Fibroblast of lung (primary cell): ENCODE measurements around the gene MDFIC. TPM values are rescaled to one million over a fixed set of nuclear protein-coding genes. Genes with fewer than 3 reads are reported as not detected.

Experiments used
- DNase-seq, 2 donors: peaks; one replicate each; pipeline versions ENCODE4 v3.0.0 to v3.0.0-alpha.2; 2010; ENCODE audit warnings: low read depth in 2 of 2
- H2AFZ ChIP-seq: 2 replicates; pipeline ENCODE4 v1.5.1; 2012; ENCODE audit warnings: low read length, control low read depth, inconsistent platforms
- H3K27ac ChIP-seq: 2 replicates; pipeline ENCODE4 v1.5.1; 2011; ENCODE audit warnings: low read length, control low read depth; ENCODE audit not compliant: insufficient read depth
- H3K27me3 ChIP-seq: 2 replicates; pipeline ENCODE4 v1.5.1; 2011; ENCODE audit warnings: mild to moderate bottlenecking, low read length; ENCODE audit not compliant: control insufficient read depth, insufficient read depth
- H3K36me3 ChIP-seq: 2 replicates; pipeline ENCODE4 v1.5.1; 2011; ENCODE audit warnings: low read length; ENCODE audit not compliant: control insufficient read depth, insufficient read depth
- H3K4me1 ChIP-seq: 2 replicates; pipeline ENCODE4 v1.5.1; 2011; ENCODE audit warnings: low read length; ENCODE audit not compliant: control insufficient read depth, insufficient read depth; ENCODE audit errors: extremely low read depth
- H3K4me2 ChIP-seq: 2 replicates; pipeline ENCODE4 v1.5.1; 2011; ENCODE audit warnings: low read length, control low read depth; ENCODE audit not compliant: insufficient read depth; ENCODE audit errors: extremely low read depth
- H3K4me3 ChIP-seq, 4 experiments: fragments of 200-600 bp in 1 of 4; sonication (generic) in 1 of 4; replicated peaks in 1 of 4; 2 replicates each; pipeline ENCODE4 v1.5.1; 2011 to 2016; ENCODE audit warnings: low read length in 4 of 4, low read depth in 3 of 4, mild to moderate bottlenecking in 3 of 4, control low read depth in 2 of 4, inconsistent platforms in 1 of 4, mixed read lengths in 1 of 4; ENCODE audit not compliant: insufficient read depth in 1 of 4; ENCODE audit errors: control extremely low read depth in 1 of 4
- H3K79me2 ChIP-seq: 2 replicates; pipeline ENCODE4 v1.5.1; 2012; ENCODE audit warnings: mild to moderate bottlenecking, low read length, inconsistent platforms; ENCODE audit not compliant: control insufficient read depth, insufficient read depth
- H3K9ac ChIP-seq: 2 replicates; pipeline ENCODE4 v1.5.1; 2011; ENCODE audit warnings: mild to moderate bottlenecking, low read length, control low read depth; ENCODE audit not compliant: insufficient read depth
- H3K9me3 ChIP-seq: 2 replicates; pipeline ENCODE4 v1.5.1; 2012; ENCODE audit warnings: low read depth, low read length; ENCODE audit not compliant: control insufficient read depth, insufficient read depth
- H4K20me1 ChIP-seq: 2 replicates; pipeline ENCODE4 v1.5.1; 2011; ENCODE audit warnings: low read length; ENCODE audit not compliant: control insufficient read depth, insufficient read depth; ENCODE audit errors: extremely low read depth
- CTCF ChIP-seq, 2 donors: IDR thresholded peaks in 1 of 2; conservative IDR thresholded peaks in 1 of 2; 1 replicate in 1 of 2; 2 replicates in 1 of 2; pipeline ENCODE4 v1.5.1; 2011 to 2012; ENCODE audit warnings: low read length in 2 of 2, control low read depth in 1 of 2, inconsistent platforms in 1 of 2, low read depth in 1 of 2, mild to moderate bottlenecking in 1 of 2
- EZH2 ChIP-seq: IDR thresholded peaks from 2 replicates; pipeline ENCODE4 v1.5.1; 2012; ENCODE audit warnings: low read length, control low read depth, mild to moderate bottlenecking; ENCODE audit errors: missing control alignments
- polyA plus RNA-seq, 2 donors: library from polyadenylated mRNA; depleted of rRNA in 1 of 2; stranded (reverse) in 1 of 2; unstranded in 1 of 2; fragments of >200 nt; gene quantifications; 2 replicates each; pipeline ENCODE4 v1.2.1, GENCODE V29; 2011 to 2012; ENCODE audit warnings: missing spikeins in 1 of 2
- total RNA-seq: library from RNA; depleted of rRNA; stranded (reverse); fragments of >200 nt; gene quantifications from 2 replicates; pipeline ENCODE4 v1.2.1, GENCODE V29; 2014

Gene MDFIC
- total and polyA plus RNA-seq, 2 donors (not counting 1 experiment from before 2014, with no cell fraction given), result 38.7 to 67.4 TPM

GRCh38 chr7:114972567-114972966 is 50.7 kb downstream of the MDFIC start:
- no peak for TF ChIP-seq EZH2
- H3K4me1 ChIP-seq, result peaks cover 9% of the 10 kb centered on the region
- no peak overlapping the region for H3K27ac ChIP-seq
- H3K9ac ChIP-seq, result no peak overlapping the region
- no peaks in the 10 kb centered on the region for H3K27me3 ChIP-seq
- no peak overlapping the region for H2AFZ ChIP-seq
- H3K79me2 ChIP-seq, result peaks cover 32% of the 10 kb centered on the region
- H3K36me3 ChIP-seq, result no peaks in the 10 kb centered on the region
- no peaks in the 10 kb centered on the region for H4K20me1 ChIP-seq
- H3K4me2 ChIP-seq, result no peak overlapping the region
- no peaks in the 10 kb centered on the region for H3K9me3 ChIP-seq
- H3K4me3 ChIP-seq, result no peak overlapping the region
- DNase-seq, result no peak

GRCh38 chr7:114973147-114973546 is 51.3 kb downstream of the MDFIC start:
- Histone ChIP-seq H3K27ac (no peak overlapping the region), H3K9ac (no peak overlapping the region)
- DNase-seq, result peak; percentile 63 to 66

GRCh38 chr7:114975401-114975800 is 53.5 kb downstream of the MDFIC start:
- Histone ChIP-seq H3K9me3 (no peaks in the 10 kb centered on the region), H3K27ac (no peak overlapping the region), H2AFZ (no peak overlapping the region), H3K4me2 (no peak overlapping the region), H3K9ac (no peak overlapping the region), H3K79me2 (peaks cover 23% of the 10 kb centered on the region), H3K4me3 (no peak overlapping the region), H3K27me3 (no peaks in the 10 kb centered on the region), H3K36me3 (no peaks in the 10 kb centered on the region), H4K20me1 (no peaks in the 10 kb centered on the region), H3K4me1 (peaks cover 9% of the 10 kb centered on the region)
- no peak for DNase-seq
- TF ChIP-seq CTCF (conservative IDR thresholded peaks at IDR 0.05 in 1 of 2, IDR thresholded peaks at IDR 0.05 in 1 of 2; ENCODE audit: low read depth in 1 of 2, low read length in 2 of 2) (no peak), EZH2 (no peak)

More at GRCh38 chr7:114973147-114973546, 51.3 kb downstream of the MDFIC start:
- TF ChIP-seq CTCF (conservative IDR thresholded peaks at IDR 0.05 in 1 of 2, IDR thresholded peaks at IDR 0.05 in 1 of 2; ENCODE audit: low read depth in 1 of 2, low read length in 2 of 2) (no peak), EZH2 (no peak)
- peak overlapping the region; percentile 45 for H3K4me2 ChIP-seq
- no peak overlapping the region for H2AFZ ChIP-seq
- H3K9me3 ChIP-seq, result no peaks in the 10 kb centered on the region
- peaks cover 9% of the 10 kb centered on the region for H3K4me1 ChIP-seq
- H3K79me2 ChIP-seq, result peaks cover 32% of the 10 kb centered on the region
- H3K4me3 ChIP-seq, result no peak overlapping the region
- no peaks in the 10 kb centered on the region for H4K20me1 ChIP-seq
- H3K27me3 ChIP-seq, result no peaks in the 10 kb centered on the region
- no peaks in the 10 kb centered on the region for H3K36me3 ChIP-seq
